Stimulated activated CD4-positive, alpha-beta T cell treated with anti-CD3 and anti-CD28 coated beads, TNF-alpha, amount 100 ng/mL, for 24 hours (primary cell): Measurements from ENCODE around the gene SLC29A4.
"Not testable (repeated sequence)": the region's sequence is repeated elsewhere in the genome, so short reads cannot be mapped to it uniquely, and the experiment has no call there.

Source experiments
- DNase-seq, 3 experiments: peaks; one replicate each; pipeline ENCODE4 v3.0.0-alpha.2; 2020; ENCODE audit warnings: low read depth in 3 of 3

The SLC29A4 gene

DNA sequence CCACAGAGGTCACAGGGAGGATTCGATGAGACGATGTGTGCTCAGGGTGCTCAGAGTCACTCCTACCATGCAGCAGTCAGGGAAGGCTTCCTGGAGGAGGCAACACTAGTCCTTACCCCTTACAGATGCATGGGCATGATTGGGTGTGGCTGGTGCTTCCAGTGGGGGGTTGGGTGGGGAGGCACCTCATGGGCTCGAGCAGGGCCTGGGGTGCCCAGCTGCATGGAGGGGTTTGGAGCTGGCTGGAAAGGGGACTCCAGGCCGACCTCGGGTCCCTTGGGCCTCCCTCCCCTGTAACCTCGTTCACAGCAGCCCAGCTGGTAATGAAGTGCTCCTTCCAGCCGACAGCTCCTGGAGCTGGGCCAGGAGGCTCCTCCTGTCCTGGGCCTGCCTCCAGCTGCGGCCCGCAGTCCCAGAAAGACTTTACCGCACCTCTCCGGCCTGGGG lies 7.7 kb upstream of the SLC29A4 start:
- DNase-seq, result not testable (repeated sequence)

DNA sequence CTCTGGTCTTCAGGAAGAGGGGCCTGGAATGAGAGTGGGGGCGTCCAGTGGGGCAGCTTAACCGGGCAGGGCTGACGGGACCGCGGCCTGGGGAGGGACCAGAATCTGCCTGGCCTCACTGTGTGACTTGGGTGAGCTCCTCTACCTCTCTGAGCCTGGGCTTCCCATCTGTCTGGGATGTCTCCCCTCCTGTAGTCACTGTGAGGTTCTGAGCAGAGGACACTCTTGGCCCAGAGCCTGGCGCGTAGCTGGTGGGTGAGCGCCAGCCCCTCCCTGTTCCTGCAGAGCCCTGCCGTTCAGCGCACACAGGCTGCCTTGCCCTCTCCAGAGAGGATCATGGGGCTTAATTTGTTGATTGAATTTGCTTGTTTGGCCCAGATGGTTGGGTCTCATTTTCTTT lies 7.2 kb upstream of the SLC29A4 start:
- not testable (repeated sequence) for DNase-seq

- not testable (repeated sequence) for DNase-seq
Observed at GRCh38 chr7:5276123-5276522, 6.6 kb upstream of the SLC29A4 start.

GRCh38 chr7:5276611-5277010 lies 6.1 kb upstream of the SLC29A4 start:
- no peak for DNase-seq

DNA sequence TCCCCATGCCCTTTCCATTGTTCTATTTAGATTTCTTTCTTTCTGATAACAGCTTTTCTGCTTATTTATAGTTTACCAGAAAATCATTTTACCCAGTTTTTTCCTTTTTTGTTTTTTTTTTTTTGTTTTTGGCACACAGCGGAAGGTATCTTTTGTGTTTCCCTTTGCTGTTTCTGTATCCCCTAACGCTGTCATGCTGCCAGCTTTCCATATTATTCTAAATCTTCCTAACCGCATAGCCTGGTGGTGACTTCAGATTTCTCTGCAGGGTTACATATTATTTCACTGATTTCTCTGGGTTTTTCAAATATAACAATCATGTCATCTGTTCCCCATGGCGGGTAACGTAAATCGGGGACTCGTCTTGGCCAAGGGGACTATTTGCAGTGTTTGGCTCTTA lies 4.0 kb upstream of the SLC29A4 start:
- no peak for DNase-seq

- DNase-seq, result no peak
Observed at GRCh38 chr7:5279734-5280133, 3.0 kb upstream of the SLC29A4 start.

DNA sequence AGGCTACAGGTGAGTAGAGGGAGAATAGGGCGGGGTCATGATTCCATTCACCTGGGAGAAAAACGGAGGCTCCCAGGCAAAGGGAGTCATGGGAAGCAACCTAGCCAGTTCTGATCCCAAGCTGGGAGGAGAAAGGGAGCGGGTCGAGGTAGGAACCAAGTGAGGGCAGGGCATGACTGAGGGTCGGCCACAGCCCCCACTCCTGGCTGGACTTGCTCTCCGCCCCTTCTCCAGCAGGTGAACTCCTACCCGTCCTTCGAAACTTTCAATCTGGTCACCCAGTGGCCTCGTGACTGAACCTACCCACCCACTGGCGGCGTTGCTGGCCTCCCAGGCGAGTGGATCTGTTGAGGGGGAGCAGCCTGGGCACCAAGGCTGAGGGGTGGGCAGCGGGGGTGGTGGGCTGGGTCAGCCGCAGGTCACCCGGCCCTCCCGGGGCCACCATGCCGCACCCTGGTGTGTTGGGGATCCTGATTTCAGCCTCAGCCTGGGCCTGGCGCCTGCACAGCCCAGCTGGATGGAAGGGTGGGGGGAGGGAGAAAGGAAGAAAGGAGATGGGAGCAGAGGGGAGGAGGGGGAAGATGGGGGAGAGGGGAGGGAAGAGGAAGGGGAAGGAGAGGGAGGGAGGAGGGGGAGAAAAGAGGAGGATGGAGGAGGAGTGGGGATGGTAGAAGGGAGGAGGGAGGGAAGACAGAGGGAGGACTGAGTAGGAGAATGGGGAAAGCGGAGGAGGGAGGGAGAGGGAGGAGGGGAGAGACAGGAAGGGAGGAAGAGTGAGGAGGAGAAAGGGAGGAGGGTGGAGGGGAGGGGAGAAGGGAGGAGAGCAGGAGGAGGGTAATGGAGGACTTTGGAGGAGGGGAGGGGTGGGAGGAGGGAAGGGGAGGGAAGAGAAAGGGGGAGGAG lies 894 bp upstream of the SLC29A4 start:
- not testable (repeated sequence) for DNase-seq

DNA sequence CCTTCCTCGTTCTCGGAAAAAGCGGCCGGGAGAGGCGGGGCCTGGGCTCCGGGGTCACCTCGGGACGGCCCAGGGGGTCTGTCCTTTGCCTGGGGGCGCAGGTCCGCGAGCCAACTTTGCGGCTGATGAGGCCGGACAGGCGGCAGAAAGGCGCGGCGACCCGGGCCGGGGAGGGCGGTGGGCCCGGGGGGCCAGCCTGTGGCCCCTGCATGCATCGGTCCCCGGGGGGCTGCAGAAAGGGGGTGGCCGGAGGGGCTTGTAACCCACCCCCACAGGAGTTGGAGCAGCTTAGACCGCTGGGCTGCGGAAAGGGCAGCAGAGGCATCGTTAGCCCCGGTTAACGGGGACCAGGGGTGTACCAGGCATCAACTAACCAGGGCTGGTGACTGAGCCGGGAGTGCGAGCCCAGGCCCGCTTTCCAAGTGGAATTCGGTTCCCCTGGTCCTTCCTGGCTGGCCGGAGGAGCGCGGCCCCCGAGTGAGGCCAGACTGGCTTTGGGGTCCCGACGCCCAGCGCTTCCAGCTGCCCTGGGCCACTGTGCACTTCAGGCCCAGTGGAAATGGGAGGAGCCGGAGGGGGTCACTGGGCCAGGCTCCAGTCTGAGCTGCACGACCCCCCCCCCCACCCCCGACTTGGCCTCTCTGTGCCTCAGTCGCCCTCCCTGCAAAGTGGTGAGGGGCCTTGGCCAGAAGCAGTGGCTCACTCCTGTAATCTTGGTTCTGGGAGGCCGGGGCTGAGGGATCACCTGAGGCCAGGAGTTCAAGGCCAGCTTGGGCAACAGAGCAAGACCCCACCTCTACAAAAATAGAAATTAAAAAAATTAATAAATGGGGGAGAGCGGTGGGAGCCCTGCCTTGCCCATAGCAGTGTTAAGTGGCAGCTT lies 919 bp downstream of the SLC29A4 start:
- DNase-seq, result no peak

GRCh38 chr7:5284304-5285281 lies 1.9 kb downstream of the SLC29A4 start:
- peak in 1 of 3 experiments; percentile 24 for DNase-seq

DNA sequence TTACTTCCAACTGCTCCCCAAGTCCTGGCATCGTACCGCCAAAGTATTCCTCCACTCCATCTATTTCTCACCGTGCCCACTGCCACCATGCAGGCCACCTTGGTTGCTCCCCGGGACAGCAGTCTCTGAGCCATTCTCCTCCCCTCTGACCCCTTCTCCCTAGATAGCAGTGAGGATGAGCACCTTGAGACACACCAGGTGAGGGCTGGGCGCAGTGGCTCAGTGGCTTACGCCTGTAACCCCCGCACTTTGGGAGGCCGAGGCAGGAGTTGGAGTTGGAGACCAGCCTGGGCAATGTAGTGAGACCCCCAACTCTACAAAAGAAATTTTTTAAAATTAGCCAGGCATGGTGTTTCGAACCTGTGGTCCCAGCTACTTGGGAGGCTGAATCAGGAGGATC lies 4.2 kb downstream of the SLC29A4 start:
- no peak for DNase-seq

GRCh38 chr7:5287373-5287772 lies 4.6 kb downstream of the SLC29A4 start:
- not testable (repeated sequence) for DNase-seq

- no peak for DNase-seq
Observed at GRCh38 chr7:5287802-5288201, 5.1 kb downstream of the SLC29A4 start.

DNA sequence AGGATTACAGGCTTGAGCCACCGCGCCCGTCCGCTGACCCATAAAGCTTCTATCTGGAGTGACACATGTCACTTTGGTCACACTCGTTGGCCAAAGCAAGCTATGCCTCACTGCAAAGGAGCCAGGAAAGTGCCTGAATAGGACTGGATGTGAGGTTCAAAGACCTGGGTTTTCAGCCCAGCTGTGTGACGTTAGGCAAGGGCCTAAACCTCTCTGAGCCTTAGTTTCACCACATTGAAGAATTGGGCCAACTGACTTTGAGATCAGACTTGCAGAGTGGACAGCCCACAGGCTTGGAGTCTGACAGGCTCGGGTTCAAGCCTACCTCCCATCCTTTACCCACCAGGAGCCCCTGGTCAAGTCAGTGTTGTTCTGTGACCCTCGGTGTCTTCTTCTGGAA lies 5.8 kb downstream of the SLC29A4 start:
- DNase-seq, result not testable (repeated sequence)

- no peak for DNase-seq
Observed at GRCh38 chr7:5289355-5289754, 6.6 kb downstream of the SLC29A4 start.

- DNase-seq, result no peak
Observed at GRCh38 chr7:5291301-5291700, 8.6 kb downstream of the SLC29A4 start.

DNA sequence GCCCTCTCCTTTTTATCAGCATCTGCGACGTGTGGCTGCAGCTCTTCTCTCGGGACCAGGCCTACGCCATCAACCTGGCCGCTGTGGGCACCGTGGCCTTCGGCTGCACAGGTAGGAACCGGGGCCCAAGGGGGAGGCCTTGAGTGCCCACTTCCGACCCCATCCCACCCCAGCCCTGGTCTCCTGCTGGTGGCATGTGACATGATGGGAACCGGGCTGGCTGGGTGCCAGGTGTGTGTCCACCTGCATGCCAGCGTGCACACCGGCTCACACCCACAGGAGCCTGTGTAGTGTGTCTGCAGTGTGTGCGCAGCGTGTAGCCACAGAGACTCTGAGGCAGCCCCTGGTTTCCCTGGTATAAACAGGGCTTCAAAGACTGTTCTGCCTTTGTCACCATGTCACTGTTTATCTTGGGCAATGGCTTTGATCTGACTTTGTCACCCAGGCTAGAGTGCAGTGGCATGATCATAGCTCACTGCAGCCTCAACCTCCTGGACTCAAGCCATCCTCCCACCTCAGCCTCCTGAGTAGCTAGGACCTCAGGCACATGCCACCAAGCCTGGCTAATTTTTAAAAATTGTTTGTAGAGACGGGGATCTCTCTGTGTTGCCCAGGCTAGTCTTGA lies 9.1 kb downstream of the SLC29A4 start:
- not testable (repeated sequence) for DNase-seq

- DNase-seq, result no peak
Observed at GRCh38 chr7:5294169-5294987, 11.6 kb downstream of the SLC29A4 start.

DNA sequence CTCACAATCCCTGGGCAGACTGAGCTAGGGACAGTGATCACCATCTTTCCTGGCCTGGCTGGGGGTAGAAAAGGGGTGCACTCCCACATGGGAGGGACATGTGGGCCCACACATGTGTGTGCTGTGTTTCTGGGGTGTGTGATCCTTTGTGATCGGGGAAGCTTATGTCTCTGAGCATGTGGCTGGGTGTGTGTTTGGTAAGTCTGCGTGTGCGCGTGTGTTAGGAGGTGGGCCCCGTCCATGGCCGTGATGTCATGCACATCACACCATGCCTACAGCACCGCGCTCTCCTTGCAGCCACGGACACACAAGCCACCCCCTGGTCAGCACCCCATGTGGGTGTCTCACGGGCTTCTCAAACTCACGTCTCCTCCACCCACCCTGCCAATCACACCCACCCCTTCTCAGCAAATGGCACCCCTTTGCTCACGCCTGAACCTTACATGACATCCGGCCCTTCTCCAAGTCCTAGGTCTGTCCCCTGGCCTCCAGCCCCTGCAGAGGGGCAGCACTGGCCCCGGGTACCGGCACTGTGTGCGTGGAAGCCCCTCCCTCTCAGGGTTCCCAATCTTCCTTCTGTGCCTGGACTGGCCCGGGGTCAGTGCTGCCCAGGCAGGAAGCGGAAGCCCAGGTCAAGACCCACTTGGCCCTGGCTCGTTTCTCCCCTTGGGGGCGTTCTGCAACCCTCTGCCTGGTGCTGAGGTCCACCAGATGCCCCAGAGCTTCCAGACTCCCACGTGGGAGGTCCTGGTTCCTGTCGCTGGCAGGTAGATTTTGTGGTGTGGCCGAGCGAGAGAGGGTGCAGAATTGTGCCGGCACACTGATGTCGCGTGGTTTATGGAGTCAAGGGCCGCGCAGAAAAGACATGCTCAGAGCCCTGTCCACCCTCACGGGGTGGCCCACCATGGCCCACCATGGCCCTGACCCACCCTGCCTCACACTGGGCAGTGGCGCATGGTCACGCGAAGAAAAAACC lies 12.6 kb downstream of the SLC29A4 start:
- DNase-seq, result no peak
